ENCODE results near the gene UFC1. TPM values are rescaled to one million over a fixed set of nuclear protein-coding genes. Genes with fewer than 3 reads are reported as not detected.

The UFC1 gene
- total and polyA plus RNA-seq, 2 of the 13 experiments (the other 11 are each of a cell fraction or from before 2014, with no cell fraction given): 72.8 to 85.2 TPM

DNA sequence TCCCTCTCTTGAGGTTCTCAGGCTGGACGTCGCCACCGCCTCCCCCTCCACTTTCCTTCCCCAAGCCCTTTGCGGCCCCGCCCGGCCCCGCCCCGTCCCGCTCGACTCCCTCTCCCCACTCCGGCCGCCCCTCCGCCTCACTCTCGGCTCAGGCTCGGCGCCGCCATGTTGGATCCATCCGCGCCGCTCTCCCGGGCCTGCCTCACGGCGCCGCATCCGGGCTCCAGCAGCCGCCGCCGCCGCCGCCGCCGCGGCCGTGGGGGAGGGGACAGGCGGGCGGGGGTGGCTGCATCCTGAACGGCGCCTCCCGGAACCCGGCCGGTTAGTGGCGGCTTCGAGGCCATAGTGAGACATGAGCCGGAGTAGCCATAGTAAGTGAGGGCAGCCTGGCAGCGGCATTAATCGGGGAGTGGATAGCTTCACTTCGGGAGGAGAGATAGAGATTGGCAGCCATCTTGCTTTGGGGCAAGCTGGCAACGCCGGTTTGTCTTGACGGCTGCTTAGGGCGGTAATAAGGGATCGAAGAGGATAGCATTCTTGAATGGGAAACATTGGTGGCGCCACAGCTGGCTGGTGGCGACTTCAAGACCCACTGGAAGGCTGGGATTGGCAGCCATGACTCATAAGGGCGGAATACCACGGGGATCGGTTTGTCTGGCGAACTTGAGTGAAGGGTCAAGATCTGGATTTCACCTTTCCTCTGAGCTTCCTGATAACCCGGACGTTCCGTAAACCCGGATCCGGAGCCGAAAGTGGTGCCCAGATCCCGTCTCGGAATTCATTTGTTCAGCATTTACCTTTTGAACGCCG is 21.2 kb upstream of the UFC1 start, which contains the start of gene DEDD (continued):
- TF ChIP-seq UBTF (CRISPR knock-in tag; IDR thresholded peaks at IDR 0.05) (peak; percentile 51; the same call in 1 of the 2 replicates), THAP11 (CRISPR knock-in tag; IDR thresholded peaks at IDR 0.05) (peak; percentile 82), SPEN (CRISPR knock-in tag; IDR thresholded peaks at IDR 0.05; ENCODE audit: low read depth) (peak; percentile 30; the same call in 1 of the 2 replicates), ZNF230 (CRISPR knock-in tag; IDR thresholded peaks at IDR 0.05) (peak; percentile 35; the same call in 1 of the 2 replicates), ZSCAN20 (CRISPR knock-in tag; IDR thresholded peaks at IDR 0.05; ENCODE audit: borderline replicate concordance) (0 out of 2 replicates have a peak, but pooled peaks have one; percentile 45), ZIK1 (CRISPR knock-in tag; IDR thresholded peaks at IDR 0.05; ENCODE audit: borderline replicate concordance, low read depth) (peak; percentile 65; the same call in 1 of the 2 replicates), PRPF4 (IDR thresholded peaks at IDR 0.05; ENCODE audit: low read depth, low read length, poor library complexity, severe bottlenecking) (peak; percentile 59), MTF2 (CRISPR knock-in tag; IDR thresholded peaks at IDR 0.05; ENCODE audit: borderline replicate concordance) (0 out of 2 replicates have a peak, but pooled peaks have one; percentile 39), YEATS4 (CRISPR knock-in tag; IDR thresholded peaks at IDR 0.05; ENCODE audit: borderline replicate concordance) (peak; percentile 76; the same call in 1 of the 2 replicates), ZNF788 (CRISPR knock-in tag; IDR thresholded peaks at IDR 0.05; ENCODE audit: borderline replicate concordance) (peak; percentile 50; the same call in 1 of the 2 replicates), TCF12 (IDR thresholded peaks at IDR 0.05) (no peak), TCF12 (CRISPR knock-in tag; IDR thresholded peaks at IDR 0.05) (0 out of 2 replicates have a peak, but pooled peaks have one; percentile 25), SP1 (IDR thresholded peaks at IDR 0.05) (no peak), SP1 (CRISPR knock-in tag; IDR thresholded peaks at IDR 0.05) (peak; percentile 9; the same call in 1 of the 2 replicates), HNRNPLL (IDR thresholded peaks at IDR 0.05; ENCODE audit: low read depth, low read length, poor library complexity, severe bottlenecking) (peak; percentile 37), POLR2G (IDR thresholded peaks at IDR 0.05; ENCODE audit: low read depth, low read length) (peak; percentile 60), LBX2 (CRISPR knock-in tag; IDR thresholded peaks at IDR 0.05; ENCODE audit: borderline replicate concordance) (no peak), ZNF552 (CRISPR knock-in tag; IDR thresholded peaks at IDR 0.05; ENCODE audit: borderline replicate concordance) (no peak)
- TF ChIP-seq, protein P1, sequence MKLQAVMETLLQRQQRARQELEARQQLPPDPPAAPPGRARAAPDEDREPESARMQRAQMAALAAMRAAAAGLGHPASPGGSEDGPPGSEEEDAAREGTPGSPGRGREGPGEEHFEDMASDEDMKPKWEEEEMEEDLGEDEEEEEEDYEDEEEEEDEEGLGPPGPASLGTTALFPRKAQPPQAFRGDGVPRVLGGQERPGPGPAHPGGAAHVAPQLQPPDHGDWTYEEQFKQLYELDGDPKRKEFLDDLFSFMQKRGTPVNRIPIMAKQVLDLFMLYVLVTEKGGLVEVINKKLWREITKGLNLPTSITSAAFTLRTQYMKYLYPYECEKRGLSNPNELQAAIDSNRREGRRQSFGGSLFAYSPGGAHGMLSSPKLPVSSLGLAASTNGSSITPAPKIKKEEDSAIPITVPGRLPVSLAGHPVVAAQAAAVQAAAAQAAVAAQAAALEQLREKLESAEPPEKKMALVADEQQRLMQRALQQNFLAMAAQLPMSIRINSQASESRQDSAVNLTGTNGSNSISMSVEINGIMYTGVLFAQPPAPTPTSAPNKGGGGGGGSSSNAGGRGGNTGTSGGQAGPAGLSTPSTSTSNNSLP (IDR thresholded peaks at IDR 0.05; ENCODE audit: low read depth, low read length): peak; percentile 39; the same call in 1 of the 2 replicates
- TF ChIP-seq, protein P2, sequence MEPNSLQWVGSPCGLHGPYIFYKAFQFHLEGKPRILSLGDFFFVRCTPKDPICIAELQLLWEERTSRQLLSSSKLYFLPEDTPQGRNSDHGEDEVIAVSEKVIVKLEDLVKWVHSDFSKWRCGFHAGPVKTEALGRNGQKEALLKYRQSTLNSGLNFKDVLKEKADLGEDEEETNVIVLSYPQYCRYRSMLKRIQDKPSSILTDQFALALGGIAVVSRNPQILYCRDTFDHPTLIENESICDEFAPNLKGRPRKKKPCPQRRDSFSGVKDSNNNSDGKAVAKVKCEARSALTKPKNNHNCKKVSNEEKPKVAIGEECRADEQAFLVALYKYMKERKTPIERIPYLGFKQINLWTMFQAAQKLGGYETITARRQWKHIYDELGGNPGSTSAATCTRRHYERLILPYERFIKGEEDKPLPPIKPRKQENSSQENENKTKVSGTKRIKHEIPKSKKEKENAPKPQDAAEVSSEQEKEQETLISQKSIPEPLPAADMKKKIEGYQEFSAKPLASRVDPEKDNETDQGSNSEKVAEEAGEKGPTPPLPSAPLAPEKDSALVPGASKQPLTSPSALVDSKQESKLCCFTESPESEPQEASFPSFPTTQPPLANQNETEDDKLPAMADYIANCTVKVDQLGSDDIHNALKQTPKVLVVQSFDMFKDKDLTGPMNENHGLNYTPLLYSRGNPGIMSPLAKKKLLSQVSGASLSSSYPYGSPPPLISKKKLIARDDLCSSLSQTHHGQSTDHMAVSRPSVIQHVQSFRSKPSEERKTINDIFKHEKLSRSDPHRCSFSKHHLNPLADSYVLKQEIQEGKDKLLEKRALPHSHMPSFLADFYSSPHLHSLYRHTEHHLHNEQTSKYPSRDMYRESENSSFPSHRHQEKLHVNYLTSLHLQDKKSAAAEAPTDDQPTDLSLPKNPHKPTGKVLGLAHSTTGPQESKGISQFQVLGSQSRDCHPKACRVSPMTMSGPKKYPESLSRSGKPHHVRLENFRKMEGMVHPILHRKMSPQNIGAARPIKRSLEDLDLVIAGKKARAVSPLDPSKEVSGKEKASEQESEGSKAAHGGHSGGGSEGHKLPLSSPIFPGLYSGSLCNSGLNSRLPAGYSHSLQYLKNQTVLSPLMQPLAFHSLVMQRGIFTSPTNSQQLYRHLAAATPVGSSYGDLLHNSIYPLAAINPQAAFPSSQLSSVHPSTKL (CRISPR knock-in tag; IDR thresholded peaks at IDR 0.05): peak; percentile 12; the same call in 1 of the 2 replicates

Data from HepG2 (cell line).